GM18858 (cell line): ENCODE measurements around the gene ZNF324B.
A peak's percentile ranks its signal among the peaks of the same experiment; 100 is the strongest.
"Not testable (repeated sequence)": the region's sequence is repeated elsewhere in the genome, so short reads cannot be mapped to it uniquely, and the experiment has no call there.

Source experiments
- ATAC-seq: cut with Tn5 transposase; IDR thresholded peaks from one replicate; pipeline ENCODE4 v1.9.1; 2021; ENCODE audit not compliant: unreplicated experiment

The ZNF324B gene

GRCh38 chr19:58479736-58480480, 28.5 kb downstream of the ZNF324B start:
- no peak for ATAC-seq

- no peak for ATAC-seq
These were observed 29.0 kb downstream of the ZNF324B start for GRCh38 chr19:58480481-58480830.

DNA sequence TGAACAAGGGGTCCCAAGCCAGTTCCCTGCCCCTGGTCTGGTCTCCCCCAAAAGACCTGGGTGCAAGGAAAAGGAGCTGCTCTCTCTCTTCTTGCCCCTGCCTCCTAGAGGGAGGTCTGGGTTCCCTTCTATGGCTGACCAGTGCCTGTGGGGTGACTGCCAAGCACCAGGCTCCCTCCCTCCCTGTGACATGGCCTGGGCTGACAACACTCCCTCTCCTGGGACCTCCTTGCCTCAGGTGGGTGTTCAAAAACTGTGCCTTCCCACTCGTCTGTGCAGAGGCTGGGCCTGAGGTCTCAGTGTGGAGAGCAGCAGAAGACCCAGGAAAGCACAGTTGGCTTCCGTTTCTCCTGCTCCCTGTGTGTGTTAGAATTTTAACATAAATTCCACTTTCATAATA, 29.4 kb downstream of the ZNF324B start:
- no peak for ATAC-seq

- ATAC-seq, result no peak
These were observed 30.9 kb downstream of the ZNF324B start for GRCh38 chr19:58482372-58482771.

DNA sequence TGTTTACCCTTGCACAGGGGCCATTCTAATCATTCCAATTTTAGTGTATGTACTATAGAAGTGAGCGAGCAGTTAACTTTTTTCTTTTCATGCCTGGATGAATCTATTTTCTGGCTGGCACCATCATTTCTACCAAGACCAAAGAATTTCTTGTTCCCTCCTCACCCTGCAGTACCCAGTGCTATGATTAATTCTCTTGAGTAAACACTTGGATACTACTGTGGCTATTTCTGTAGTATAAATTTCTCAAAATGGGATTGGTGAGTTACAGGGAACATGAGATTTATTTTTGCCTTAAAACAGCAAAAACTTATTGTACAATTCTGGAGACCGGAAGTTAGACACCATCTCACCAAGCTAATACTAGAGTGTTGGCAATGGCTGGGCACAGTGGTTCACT, 32.4 kb downstream of the ZNF324B start:
- no peak for ATAC-seq

GRCh38 chr19:58484349-58484748, 32.9 kb downstream of the ZNF324B start:
- not testable (repeated sequence) for ATAC-seq

- ATAC-seq, result no peak
These were observed 40.0 kb downstream of the ZNF324B start for GRCh38 chr19:58491393-58491792.

- ATAC-seq, result no peak
These were observed 40.8 kb downstream of the ZNF324B start for GRCh38 chr19:58492265-58492664.

DNA sequence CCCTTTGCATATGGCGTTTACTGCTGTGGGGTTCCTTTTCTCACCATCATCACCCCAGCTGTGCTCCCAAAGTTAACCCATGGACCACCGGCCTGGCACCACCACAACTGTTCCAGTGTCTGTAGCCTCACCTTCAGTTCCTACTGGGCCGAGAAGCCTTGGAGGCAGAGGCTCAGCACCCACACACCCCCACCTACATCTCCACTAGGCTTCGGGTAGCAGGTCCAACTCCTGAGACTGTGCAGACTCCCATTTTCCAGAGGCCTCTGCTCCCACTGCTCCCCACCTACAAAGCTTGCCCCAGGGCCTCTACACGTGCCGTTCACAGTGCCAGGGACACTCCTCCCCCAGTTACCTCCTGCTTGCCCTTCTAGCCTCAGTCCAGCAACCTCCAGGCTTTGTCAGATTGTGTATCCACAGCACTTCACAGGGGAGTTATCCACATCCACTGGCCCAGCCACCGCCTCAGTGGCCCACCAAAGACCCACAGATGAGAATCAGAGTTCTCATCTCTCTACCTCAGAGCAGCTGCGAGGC, 46.3 kb downstream of the ZNF324B start:
- ATAC-seq, result no peak

- ATAC-seq, result no peak
These were observed 47.0 kb downstream of the ZNF324B start for GRCh38 chr19:58498316-58499020.

- ATAC-seq, result peak; percentile 75
These were observed 47.9 kb downstream of the ZNF324B start for GRCh38 chr19:58499021-58499927.

- no peak for ATAC-seq
These were observed 48.8 kb downstream of the ZNF324B start for GRCh38 chr19:58500242-58500641.
